ENCODE data around the gene CNPY1.

DNA sequence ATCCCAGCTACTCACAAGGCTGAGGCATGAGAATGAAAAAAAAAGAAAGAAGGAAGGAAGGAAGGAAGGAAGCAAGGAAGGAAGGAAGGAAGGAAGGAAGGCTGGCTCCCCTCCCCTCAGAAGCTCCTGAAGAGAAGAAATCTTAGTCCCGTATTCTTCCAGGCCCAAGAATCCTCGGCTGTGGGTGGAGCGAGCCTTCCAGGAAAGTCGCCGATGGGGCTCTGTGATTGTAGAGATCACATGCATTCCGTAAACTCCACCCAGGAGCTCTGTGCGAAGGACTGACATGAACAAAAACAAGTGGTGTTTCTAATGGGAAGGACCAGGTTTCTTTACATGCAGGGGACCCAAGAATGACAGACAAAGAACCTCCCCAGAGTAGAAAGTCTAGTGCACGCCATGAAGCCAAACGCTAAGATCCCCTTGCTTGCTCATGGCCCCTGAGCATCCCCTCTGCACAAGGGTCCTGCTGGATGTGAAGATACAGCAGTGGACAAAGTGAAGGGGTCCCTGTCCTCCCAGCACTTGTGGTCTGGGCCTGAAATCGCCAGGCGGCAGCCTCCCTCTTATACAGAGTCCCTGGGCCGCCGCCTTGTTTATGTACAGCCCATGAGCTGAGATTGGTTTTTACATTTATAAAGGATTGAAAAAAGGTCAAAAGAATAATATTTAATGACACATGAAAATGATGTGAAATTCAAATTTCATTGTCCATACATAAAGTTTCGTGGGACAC, 25.2 kb downstream of the CNPY1 start:
- TF ChIP-seq, protein P1, sequence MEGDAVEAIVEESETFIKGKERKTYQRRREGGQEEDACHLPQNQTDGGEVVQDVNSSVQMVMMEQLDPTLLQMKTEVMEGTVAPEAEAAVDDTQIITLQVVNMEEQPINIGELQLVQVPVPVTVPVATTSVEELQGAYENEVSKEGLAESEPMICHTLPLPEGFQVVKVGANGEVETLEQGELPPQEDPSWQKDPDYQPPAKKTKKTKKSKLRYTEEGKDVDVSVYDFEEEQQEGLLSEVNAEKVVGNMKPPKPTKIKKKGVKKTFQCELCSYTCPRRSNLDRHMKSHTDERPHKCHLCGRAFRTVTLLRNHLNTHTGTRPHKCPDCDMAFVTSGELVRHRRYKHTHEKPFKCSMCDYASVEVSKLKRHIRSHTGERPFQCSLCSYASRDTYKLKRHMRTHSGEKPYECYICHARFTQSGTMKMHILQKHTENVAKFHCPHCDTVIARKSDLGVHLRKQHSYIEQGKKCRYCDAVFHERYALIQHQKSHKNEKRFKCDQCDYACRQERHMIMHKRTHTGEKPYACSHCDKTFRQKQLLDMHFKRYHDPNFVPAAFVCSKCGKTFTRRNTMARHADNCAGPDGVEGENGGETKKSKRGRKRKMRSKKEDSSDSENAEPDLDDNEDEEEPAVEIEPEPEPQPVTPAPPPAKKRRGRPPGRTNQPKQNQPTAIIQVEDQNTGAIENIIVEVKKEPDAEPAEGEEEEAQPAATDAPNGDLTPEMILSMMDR (IDR thresholded peaks at IDR 0.05): no peak
- TF ChIP-seq POLR2A (IDR thresholded peaks at IDR 0.05): no peak

All from thyroid gland (tissue), 4 donors.